HCT116 (cell line): ENCODE results near the gene PLAAT2. TPM values are rescaled to one million over a fixed set of nuclear protein-coding genes. Genes with fewer than 3 reads are reported as not detected.
A peak's percentile ranks its signal among the peaks of the same experiment; 100 is the strongest.

Experiments
- ATAC-seq: fragments of 200-7000 bp; cut with Tn5 transposase; 2 replicates; pipeline ENCODE4 v1.9.1; 2020; ENCODE audit warnings: mild to moderate bottlenecking, moderate library complexity
- BruUV-seq: library from RNA; stranded (reverse); fragments of 400-500 nt; replicated peaks from 2 replicates; lab custom pipeline; 2021; lab: Mats Ljungman, UMichigan
- CTCF ChIA-PET: fragments of 300-600 bp; sonication (Branson Sonifier 250); formaldehyde crosslinking; loops from one replicate; lab custom pipeline; 2021; ENCODE audit warnings: antibody characterized with exemption; lab: Charles Lee
- POLR2A ChIA-PET: fragments of 300-600, 350-600 bp; sonication (Branson Sonifier 250); formaldehyde crosslinking; loops from one replicate; lab custom pipeline; 2021; ENCODE audit warnings: antibody characterized with exemption; lab: Charles Lee
- RAD21 ChIA-PET, 2 experiments: fragments of 300-600 bp; sonication (Branson Sonifier 250); formaldehyde crosslinking; loops; one replicate each; lab custom pipeline; 2023; ENCODE audit warnings: low total read pairs in 2 of 2; ENCODE audit not compliant: uncharacterized antibody in 2 of 2, unreplicated experiment in 2 of 2, low non-redundant PET in 1 of 2; lab: Charles Lee
- DNase-seq: peaks from one replicate; pipeline ENCODE4 v3.0.0-alpha.2; 2010; ENCODE audit warnings: low read depth, low spot score
- H2AFZ ChIP-seq: fragments of 200-600 bp; shearing (Covaris generic), sonication (generic); 2 replicates; pipeline ENCODE4 v1.6.1; 2017; ENCODE audit warnings: low read depth, mixed run types, mixed read lengths, antibody characterized with exemption, low read length; ENCODE audit not compliant: poor library complexity, severe bottlenecking
- H3K27ac ChIP-seq: 2 replicates; pipeline ENCODE4 v1.5.1; 2012; ENCODE audit warnings: low read depth, low read length
- H3K27me3 ChIP-seq: fragments of 200-600 bp; sonication (generic); 2 replicates; pipeline ENCODE4 v1.6.1; 2016; ENCODE audit warnings: mixed run types, low read length, mixed read lengths; ENCODE audit not compliant: insufficient read depth
- H3K36me3 ChIP-seq, 2 experiments: fragments of 200-500 bp in 1 of 2; fragments of 200-600 bp in 1 of 2; sonication (Bioruptor generic) in 1 of 2; sonication (generic) in 1 of 2; 2 replicates each; pipeline versions ENCODE4 v1.5.1 to v1.6.1; 2014 to 2016; ENCODE audit warnings: low read length in 2 of 2, inconsistent platforms in 1 of 2, mixed read lengths in 1 of 2, mixed run types in 1 of 2; ENCODE audit not compliant: insufficient read depth in 2 of 2, control insufficient read depth in 1 of 2
- H3K4me1 ChIP-seq, 2 experiments: fragments of 200-600 bp in 1 of 2; sonication (generic) in 1 of 2; 2 replicates each; pipeline versions ENCODE4 v1.5.1 to v1.6.1; 2012 to 2017; ENCODE audit warnings: low read length in 2 of 2, inconsistent platforms in 1 of 2, mild to moderate bottlenecking in 1 of 2, mixed read lengths in 1 of 2, mixed run types in 1 of 2, moderate library complexity in 1 of 2; ENCODE audit not compliant: insufficient read depth in 2 of 2, control insufficient read depth in 1 of 2
- H3K4me2 ChIP-seq: fragments of 200-600 bp; sonication (generic); 2 replicates; pipeline ENCODE4 v1.6.1; 2017; ENCODE audit warnings: mixed run types, low read length, mixed read lengths
- H3K4me3 ChIP-seq, 2 experiments: fragments of 200-600 bp in 1 of 2; sonication (generic) in 1 of 2; replicated peaks in 1 of 2; 2 replicates each; pipeline ENCODE4 v1.5.1; 2011 to 2016; ENCODE audit warnings: low read length in 2 of 2, control low read depth in 1 of 2, low read depth in 1 of 2, mild to moderate bottlenecking in 1 of 2, mixed read lengths in 1 of 2, mixed run types in 1 of 2
- H3K79me2 ChIP-seq: fragments of 200-600 bp; sonication (generic); 2 replicates; pipeline ENCODE4 v1.6.1; 2017; ENCODE audit warnings: mild to moderate bottlenecking, mixed run types, low read length, moderate library complexity, mixed read lengths; ENCODE audit not compliant: insufficient read depth
- H3K9ac ChIP-seq: fragments of 200-600 bp; sonication (generic); 2 replicates; pipeline ENCODE4 v1.6.1; 2016; ENCODE audit warnings: low read length, mixed read lengths
- H3K9me2 ChIP-seq: fragments of 200-600 bp; sonication (generic), shearing (Covaris generic); 2 replicates; pipeline ENCODE4 v1.6.1; 2017; ENCODE audit warnings: mixed run types, mild to moderate bottlenecking, moderate library complexity; ENCODE audit not compliant: insufficient read depth
- H3K9me3 ChIP-seq, 2 experiments: fragments of 200-500 bp in 1 of 2; fragments of 200-600 bp in 1 of 2; sonication (Bioruptor generic) in 1 of 2; sonication (generic) in 1 of 2; 2 replicates each; pipeline ENCODE4 v1.6.1; 2014 to 2017; ENCODE audit warnings: low read length in 2 of 2, mixed read lengths in 2 of 2, inconsistent platforms in 1 of 2, low read depth in 1 of 2, mild to moderate bottlenecking in 1 of 2, mixed run types in 1 of 2, moderate library complexity in 1 of 2; ENCODE audit not compliant: control insufficient read depth in 1 of 2, insufficient read depth in 1 of 2
- H4K20me1 ChIP-seq: fragments of 200-600 bp; sonication (generic), shearing (Covaris generic); 2 replicates; pipeline ENCODE4 v1.6.1; 2017; ENCODE audit warnings: mixed run types, mild to moderate bottlenecking, moderate library complexity; ENCODE audit not compliant: insufficient read depth
- CBX3 ChIP-seq: IDR thresholded peaks from 2 replicates; pipeline ENCODE4 v1.6.1; 2012; ENCODE audit warnings: low read depth
- ELF1 ChIP-seq: IDR thresholded peaks from 2 replicates; pipeline ENCODE4 v1.6.1; 2012; ENCODE audit warnings: low read depth, borderline replicate concordance
- FOSL1 ChIP-seq: IDR thresholded peaks from 2 replicates; pipeline ENCODE4 v1.6.1; 2012; ENCODE audit warnings: low read depth
- JUND ChIP-seq: IDR thresholded peaks from 2 replicates; pipeline ENCODE4 v1.6.1; 2012
- POLR2AphosphoS5 ChIP-seq: IDR thresholded peaks from 2 replicates; pipeline ENCODE4 v1.6.1; 2011; ENCODE audit warnings: mild to moderate bottlenecking, low read depth, low read length, moderate library complexity
- RAD21 ChIP-seq: IDR thresholded peaks from 2 replicates; pipeline ENCODE4 v1.6.1; 2012; ENCODE audit warnings: low read depth, mild to moderate bottlenecking
- REST ChIP-seq: IDR thresholded peaks from 2 replicates; pipeline ENCODE4 v1.6.1; 2012; ENCODE audit warnings: low read depth
- SP1 ChIP-seq: IDR thresholded peaks from 2 replicates; pipeline ENCODE4 v1.6.1; 2012; ENCODE audit warnings: low read depth
- ZBTB33 ChIP-seq: IDR thresholded peaks from 2 replicates; pipeline ENCODE4 v1.6.1; 2011; ENCODE audit warnings: mild to moderate bottlenecking, low read length, moderate library complexity; ENCODE audit not compliant: insufficient replicate concordance; ENCODE audit errors: extremely low read depth
- ZFX ChIP-seq: fragments of 450-650 bp; IDR thresholded peaks from 2 replicates; pipeline ENCODE4 v1.6.1; 2017
- ZNF274 ChIP-seq: fragments of 200-500 bp; sonication (Bioruptor generic); IDR thresholded peaks from 2 replicates; pipeline ENCODE4 v1.6.1; 2014; ENCODE audit warnings: mild to moderate bottlenecking, low read depth, low read length, inconsistent platforms
- intact Hi-C: fragments of 100-400 bp; cut with micrococcal nuclease; formaldehyde crosslinking; loops from 2 replicates; pipeline ENCODE4 v1.10.0; 2022
- total RNA-seq: library from RNA; stranded (reverse); gene quantifications from one replicate; pipeline ENCODE4 v1.2.1, GENCODE V29; 2021; ENCODE audit not compliant: unreplicated experiment
- TF ChIP-seq, protein P1 (sequence below), 3 experiments: fragments of 200-600 bp in 1 of 3; sonication (generic) in 1 of 3; IDR thresholded peaks in 2 of 3; conservative IDR thresholded peaks in 1 of 3; 2 replicates each; pipeline ENCODE4 v1.5.1; 2012 to 2017; ENCODE audit warnings: low read depth in 2 of 3, low read length in 2 of 3, antibody characterized with exemption in 1 of 3, borderline replicate concordance in 1 of 3, control low read depth in 1 of 3, mild to moderate bottlenecking in 1 of 3, mixed read lengths in 1 of 3, mixed run types in 1 of 3, moderate library complexity in 1 of 3; ENCODE audit not compliant: insufficient read depth in 1 of 3

Gene PLAAT2
- total RNA-seq, 1 experiment from 2014 or later: not detected

- Histone ChIP-seq H3K79me2 (no peaks in the 10 kb centered on the region), H3K4me1 (peaks cover 9 to 12% of the 10 kb centered on the region in 2 experiments), H3K4me2 (no peak overlapping the region), H3K27ac (no peak overlapping the region), H3K9ac (no peak overlapping the region), H3K9me2 (no peaks in the 10 kb centered on the region), H4K20me1 (no peaks in the 10 kb centered on the region), H3K27me3 (no peaks in the 10 kb centered on the region), H2AFZ (no peak overlapping the region), H3K4me3 (no peak overlapping the region), H3K9me3 (no peaks in the 10 kb centered on the region), H3K36me3 (no peaks in the 10 kb centered on the region)
- ATAC-seq (no peak), DNase-seq (no peak)
- ChIA-PET CTCF (no interaction called here), RAD21 (no interaction called here), POLR2A (no interaction called here)
- TF ChIP-seq CBX3: no peak
- TF ChIP-seq POLR2AphosphoS5: no peak
- TF ChIP-seq REST: no peak
- no peak for TF ChIP-seq JUND
- TF ChIP-seq RAD21: no peak
- TF ChIP-seq, protein P1, sequence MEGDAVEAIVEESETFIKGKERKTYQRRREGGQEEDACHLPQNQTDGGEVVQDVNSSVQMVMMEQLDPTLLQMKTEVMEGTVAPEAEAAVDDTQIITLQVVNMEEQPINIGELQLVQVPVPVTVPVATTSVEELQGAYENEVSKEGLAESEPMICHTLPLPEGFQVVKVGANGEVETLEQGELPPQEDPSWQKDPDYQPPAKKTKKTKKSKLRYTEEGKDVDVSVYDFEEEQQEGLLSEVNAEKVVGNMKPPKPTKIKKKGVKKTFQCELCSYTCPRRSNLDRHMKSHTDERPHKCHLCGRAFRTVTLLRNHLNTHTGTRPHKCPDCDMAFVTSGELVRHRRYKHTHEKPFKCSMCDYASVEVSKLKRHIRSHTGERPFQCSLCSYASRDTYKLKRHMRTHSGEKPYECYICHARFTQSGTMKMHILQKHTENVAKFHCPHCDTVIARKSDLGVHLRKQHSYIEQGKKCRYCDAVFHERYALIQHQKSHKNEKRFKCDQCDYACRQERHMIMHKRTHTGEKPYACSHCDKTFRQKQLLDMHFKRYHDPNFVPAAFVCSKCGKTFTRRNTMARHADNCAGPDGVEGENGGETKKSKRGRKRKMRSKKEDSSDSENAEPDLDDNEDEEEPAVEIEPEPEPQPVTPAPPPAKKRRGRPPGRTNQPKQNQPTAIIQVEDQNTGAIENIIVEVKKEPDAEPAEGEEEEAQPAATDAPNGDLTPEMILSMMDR (IDR thresholded peaks at IDR 0.05 in 2 of 3, conservative IDR thresholded peaks at IDR 0.05 in 1 of 3; ENCODE audit: borderline replicate concordance in 1 of 3, insufficient read depth in 1 of 3, low read depth in 2 of 3, low read length in 2 of 3): no peak
- no peak for TF ChIP-seq ELF1
- no peak for TF ChIP-seq FOSL1
- no peak for TF ChIP-seq ZBTB33
- TF ChIP-seq ZNF274: no peak
- no peak for TF ChIP-seq SP1
- no peak for TF ChIP-seq ZFX
- TSS peak; percentile 35 for BruUV-seq
- intact Hi-C loops: no loop called here
Observed at GRCh38 chr11:63572026-63572688, 9.0 kb upstream of the PLAAT2 start.
